Endodermal cell (in vitro differentiated cells): Measurements from ENCODE around the gene INHA. TPM values are rescaled to one million over a fixed set of nuclear protein-coding genes. Genes with fewer than 3 reads are reported as not detected.

Source experiments
- DNase-seq: peaks from one replicate; pipeline ENCODE4 v3.0.0-alpha.2; 2017
- H3K27ac ChIP-seq: 2 replicates; pipeline ENCODE4 v1.5.1; 2013; ENCODE audit warnings: mild to moderate bottlenecking, low read depth, low read length, moderate library complexity
- H3K27me3 ChIP-seq: 2 replicates; pipeline ENCODE4 v1.6.1; 2013; ENCODE audit warnings: mild to moderate bottlenecking, low read length, moderate library complexity; ENCODE audit not compliant: insufficient read depth, control insufficient read depth, poor library complexity, severe bottlenecking
- H3K36me3 ChIP-seq: 2 replicates; pipeline ENCODE4 v1.7.0; 2013; ENCODE audit warnings: mild to moderate bottlenecking, low read length, moderate library complexity; ENCODE audit not compliant: control insufficient read depth, insufficient read depth
- H3K4me1 ChIP-seq: one replicate; pipeline ENCODE4 v1.7.0; 2013; ENCODE audit warnings: low read length; ENCODE audit not compliant: control insufficient read depth, insufficient read depth
- H3K4me3 ChIP-seq: 2 replicates; pipeline ENCODE4 v1.5.1; 2013; ENCODE audit warnings: mild to moderate bottlenecking, low read length, moderate library complexity
- H3K9ac ChIP-seq: 2 replicates; pipeline ENCODE4 v1.6.1; 2013; ENCODE audit warnings: mild to moderate bottlenecking, low read length, moderate library complexity; ENCODE audit not compliant: poor library complexity, severe bottlenecking; ENCODE audit errors: extremely low read depth
- H3K9me3 ChIP-seq: 2 replicates; pipeline ENCODE4 v1.6.1; 2013; ENCODE audit warnings: mild to moderate bottlenecking, low read length, moderate library complexity; ENCODE audit not compliant: control insufficient read depth
- H3K27ac Mint-ChIP-seq: 2 replicates; pipeline ENCODE4 v1.8.0; 2020; ENCODE audit warnings: mixed read lengths
- H3K27me3 Mint-ChIP-seq: 2 replicates; pipeline ENCODE4 v1.8.0; 2021; ENCODE audit warnings: mild to moderate bottlenecking, mixed read lengths; ENCODE audit not compliant: insufficient read depth
- H3K36me3 Mint-ChIP-seq: 2 replicates; pipeline ENCODE4 v1.8.0; 2020; ENCODE audit warnings: low read depth, mixed read lengths
- H3K4me1 Mint-ChIP-seq: 2 replicates; pipeline ENCODE4 v1.8.0; 2020; ENCODE audit warnings: mixed read lengths
- H3K4me3 Mint-ChIP-seq: 2 replicates; pipeline ENCODE4 v1.8.0; 2020; ENCODE audit warnings: mild to moderate bottlenecking, moderate library complexity, mixed read lengths
- H3K9me3 Mint-ChIP-seq: 2 replicates; pipeline ENCODE4 v1.8.0; 2020; ENCODE audit warnings: mild to moderate bottlenecking, mixed read lengths
- CTCF ChIP-seq: fragments of 200-600 bp; sonication (generic); conservative IDR thresholded peaks from 2 replicates; pipeline ENCODE4 v1.5.0; 2021; ENCODE audit warnings: antibody characterized with exemption, mild to moderate bottlenecking
- WGBS, 2 experiments: methylation state at CpG; one replicate each; pipeline versions ENCODE4 v1.1.5 to v1.1.7; 2013; ENCODE audit warnings: missing lambda C conversion rate in 2 of 2, mixed read lengths in 1 of 2; ENCODE audit not compliant: insufficient coverage in 1 of 2, insufficient read length in 1 of 2; 5-methylcytosine and 5-hydroxymethylcytosine counted together
- total RNA-seq, 2 donors: library from RNA; stranded (reverse); fragmentation: NEBNext Ultra II Directional in 1 of 2; extraction: Animal tissue kit (Norgen Biotek cat#: 25700) in 1 of 2; gene quantifications; 2 replicates in 1 of 2; 3 replicates in 1 of 2; pipeline ENCODE4 v1.2.1, GENCODE V29; 2021

Gene INHA
- total RNA-seq, 2 donors from 2014 or later, result 0.48 to 1.5 TPM

- peaks cover 12% of the 10 kb centered on the region for H3K4me1 Mint-ChIP-seq
- no peak for TF ChIP-seq CTCF
- H3K9me3 Mint-ChIP-seq, result no peaks in the 10 kb centered on the region
- Histone ChIP-seq H3K4me1 (peaks cover 8% of the 10 kb centered on the region), H3K9me3 (no peaks in the 10 kb centered on the region), H3K4me3 (no peak overlapping the region), H3K27ac (no peak overlapping the region), H3K27me3 (peaks cover 2% of the 10 kb centered on the region), H3K36me3 (peaks cover 19% of the 10 kb centered on the region), H3K9ac (no peak overlapping the region)
- H3K36me3 Mint-ChIP-seq, result peaks cover 20% of the 10 kb centered on the region
- H3K27ac Mint-ChIP-seq, result peak overlapping the region; percentile 48
- H3K4me3 Mint-ChIP-seq, result no peak overlapping the region
- H3K27me3 Mint-ChIP-seq, result peaks cover 15% of the 10 kb centered on the region
- DNase-seq, result no peak
- 88 to 91% methylated on average over 6 to 9 of the region's 9 CpGs for WGBS, 2 experiments
Observed at GRCh38 chr2:219536967-219537366, 35.1 kb upstream of the INHA start.

GRCh38 chr2:219537657-219538488 lies 34.2 kb upstream of the INHA start:
- H3K27me3 ChIP-seq, result no peaks in the 10 kb centered on the region
- H3K4me1 Mint-ChIP-seq, result peaks cover 19% of the 10 kb centered on the region
- H3K27ac ChIP-seq, result no peak overlapping the region
- H3K4me3 Mint-ChIP-seq, result no peak overlapping the region
- peaks cover 8% of the 10 kb centered on the region for H3K27me3 Mint-ChIP-seq
- H3K9me3 ChIP-seq, result no peaks in the 10 kb centered on the region
- peaks cover 20% of the 10 kb centered on the region for H3K36me3 Mint-ChIP-seq
- peaks cover 19% of the 10 kb centered on the region for H3K36me3 ChIP-seq
- H3K9ac ChIP-seq, result no peak overlapping the region
- peak; percentile 40 for TF ChIP-seq CTCF
- H3K4me3 ChIP-seq, result no peak overlapping the region
- no peak overlapping the region for H3K27ac Mint-ChIP-seq
- WGBS, 2 experiments, result 70 to 76% methylated on average over 6 to 14 of the region's 15 CpGs
- peak; percentile 79 for DNase-seq
- H3K4me1 ChIP-seq, result peaks cover 8% of the 10 kb centered on the region
- H3K9me3 Mint-ChIP-seq, result no peaks in the 10 kb centered on the region

GRCh38 chr2:219538504-219538951 lies 33.6 kb upstream of the INHA start:
- peaks cover 19% of the 10 kb centered on the region for H3K4me1 Mint-ChIP-seq
- DNase-seq, result no peak
- TF ChIP-seq CTCF, result no peak
- H3K27me3 Mint-ChIP-seq, result peaks cover 2% of the 10 kb centered on the region
- H3K36me3 Mint-ChIP-seq, result peaks cover 20% of the 10 kb centered on the region
- no peak overlapping the region for H3K4me3 Mint-ChIP-seq
- Histone ChIP-seq H3K9ac (no peak overlapping the region), H3K4me1 (peaks cover 8% of the 10 kb centered on the region), H3K27me3 (no peaks in the 10 kb centered on the region), H3K27ac (no peak overlapping the region), H3K9me3 (no peaks in the 10 kb centered on the region), H3K36me3 (peaks cover 19% of the 10 kb centered on the region), H3K4me3 (no peak overlapping the region)
- H3K9me3 Mint-ChIP-seq, result no peaks in the 10 kb centered on the region
- H3K27ac Mint-ChIP-seq, result no peak overlapping the region
- WGBS, 2 experiments, result 62 to 86% methylated on average over 4 to 6 of the region's 6 CpGs
